H1 (cell line): ENCODE data around the gene LRG1. TPM values are rescaled to one million over a fixed set of nuclear protein-coding genes. Genes with fewer than 3 reads are reported as not detected.

Experiments used
- BACH1 ChIP-seq: IDR thresholded peaks from 2 replicates; pipeline ENCODE4 v1.6.1; 2012; ENCODE audit warnings: low read length, improper control_type of control experiment
- BCL11A ChIP-seq, 2 experiments: IDR thresholded peaks; one replicate each; pipeline ENCODE4 v1.6.1; 2011; ENCODE audit warnings: low read depth in 2 of 2, low read length in 2 of 2, mild to moderate bottlenecking in 2 of 2
- CEBPB ChIP-seq: IDR thresholded peaks from 2 replicates; pipeline ENCODE4 v1.6.1; 2012; ENCODE audit warnings: low read depth, low read length
- CHD1 ChIP-seq: IDR thresholded peaks from 2 replicates; pipeline ENCODE4 v1.6.1; 2012; ENCODE audit warnings: low read depth, low read length, improper control_type of control experiment
- GABPA ChIP-seq: IDR thresholded peaks from 2 replicates; pipeline ENCODE4 v1.6.1; 2011; ENCODE audit warnings: mild to moderate bottlenecking, low read length, moderate library complexity, borderline replicate concordance; ENCODE audit not compliant: insufficient read depth
- POLR2AphosphoS5 ChIP-seq: IDR thresholded peaks from 2 replicates; pipeline ENCODE4 v1.6.1; 2011; ENCODE audit warnings: low read depth, low read length
- RAD21 ChIP-seq, 2 experiments: IDR thresholded peaks in 1 of 2; conservative IDR thresholded peaks in 1 of 2; 2 replicates each; pipeline ENCODE4 v1.6.1; 2011; ENCODE audit warnings: low read depth in 2 of 2, low read length in 2 of 2, improper control_type of control experiment in 1 of 2, inconsistent platforms in 1 of 2, mild to moderate bottlenecking in 1 of 2, moderate library complexity in 1 of 2
- RBBP5 ChIP-seq: IDR thresholded peaks from 2 replicates; pipeline ENCODE4 v1.7.1; 2012; ENCODE audit warnings: low read depth, mild to moderate bottlenecking, inconsistent platforms, low read length, moderate library complexity, borderline replicate concordance
- RNF2 ChIP-seq: fragments of 200-900, 300-1000 bp; sonication (generic); IDR thresholded peaks from 2 replicates; pipeline ENCODE4 v1.7.1; 2016; ENCODE audit warnings: borderline replicate concordance, low read depth, mild to moderate bottlenecking, antibody characterized with exemption, low read length; ENCODE audit not compliant: poor library complexity, severe bottlenecking; ENCODE audit errors: missing control alignments
- SP2 ChIP-seq: IDR thresholded peaks from 2 replicates; pipeline ENCODE4 v1.6.1; 2012; ENCODE audit warnings: mild to moderate bottlenecking, low read length, inconsistent platforms
- SRF ChIP-seq: IDR thresholded peaks from 2 replicates; pipeline ENCODE4 v1.6.1; 2011; ENCODE audit warnings: mild to moderate bottlenecking, low read depth, low read length, moderate library complexity
- SUZ12 ChIP-seq: fragments of 200-600 bp; sonication (generic); IDR thresholded peaks from 2 replicates; pipeline ENCODE4 v1.6.1; 2012; ENCODE audit warnings: mild to moderate bottlenecking, inconsistent platforms, low read length, moderate library complexity, mixed read lengths
- TAF1 ChIP-seq: IDR thresholded peaks from 2 replicates; pipeline ENCODE4 v1.6.1; 2011; ENCODE audit warnings: mild to moderate bottlenecking, low read depth, low read length
- TBP ChIP-seq: IDR thresholded peaks from 2 replicates; pipeline ENCODE4 v1.6.1; 2011; ENCODE audit warnings: low read depth, low read length, improper control_type of control experiment
- USF2 ChIP-seq: IDR thresholded peaks from 2 replicates; pipeline ENCODE4 v1.6.1; 2011; ENCODE audit warnings: low read length, improper control_type of control experiment
- YY1 ChIP-seq: IDR thresholded peaks from 2 replicates; pipeline ENCODE4 v1.6.1; 2011; ENCODE audit warnings: low read depth, mild to moderate bottlenecking, low read length
- polyA plus RNA-seq, 7 experiments: library from polyadenylated mRNA; depleted of rRNA in 3 of 7; stranded (reverse) in 5 of 7; unstranded in 2 of 7; fragments of >200 nt in 5 of 7; fragments of 200-250 nt in 2 of 7; gene quantifications; 1 replicate in 5 of 7; 2 replicates in 1 of 7; 4 replicates in 1 of 7; pipeline versions ENCODE4 v1.2.1 to v1.2.3, GENCODE V29; 2011 to 2013; ENCODE audit warnings: missing spikeins in 2 of 7, mixed read lengths in 2 of 7
- total RNA-seq: library from RNA; stranded (reverse); fragmentation: NEBNext Ultra II Directional; extraction: Animal tissue kit (Norgen Biotek cat#: 25700); gene quantifications from 2 replicates; pipeline ENCODE4 v1.2.1, GENCODE V29; 2021
- TF ChIP-seq, protein P1 (sequence below), 3 experiments: IDR thresholded peaks; 1 replicate in 2 of 3; 2 replicates in 1 of 3; pipeline versions ENCODE4 v1.5.1 to v1.6.1; 2011; ENCODE audit warnings: low read length in 3 of 3, mild to moderate bottlenecking in 3 of 3, inconsistent platforms in 2 of 3, low read depth in 1 of 3, moderate library complexity in 1 of 3; ENCODE audit not compliant: insufficient read depth in 1 of 3; ENCODE audit errors: control extremely low read depth in 1 of 3
- TF ChIP-seq, protein P2 (sequence below): IDR thresholded peaks from 2 replicates; pipeline ENCODE4 v1.6.1; 2012; ENCODE audit warnings: inconsistent platforms
- TF ChIP-seq, protein P3 (sequence below): IDR thresholded peaks from 2 replicates; pipeline ENCODE4 v1.6.1; 2011; ENCODE audit warnings: low read depth, mild to moderate bottlenecking, low read length; ENCODE audit not compliant: insufficient read depth

The LRG1 gene
- total and polyA plus RNA-seq, 2 of the 8 experiments (the other 6 are each of a cell fraction or from before 2014, with no cell fraction given): 0.48 to 0.79 TPM

- TF ChIP-seq, protein P1, sequence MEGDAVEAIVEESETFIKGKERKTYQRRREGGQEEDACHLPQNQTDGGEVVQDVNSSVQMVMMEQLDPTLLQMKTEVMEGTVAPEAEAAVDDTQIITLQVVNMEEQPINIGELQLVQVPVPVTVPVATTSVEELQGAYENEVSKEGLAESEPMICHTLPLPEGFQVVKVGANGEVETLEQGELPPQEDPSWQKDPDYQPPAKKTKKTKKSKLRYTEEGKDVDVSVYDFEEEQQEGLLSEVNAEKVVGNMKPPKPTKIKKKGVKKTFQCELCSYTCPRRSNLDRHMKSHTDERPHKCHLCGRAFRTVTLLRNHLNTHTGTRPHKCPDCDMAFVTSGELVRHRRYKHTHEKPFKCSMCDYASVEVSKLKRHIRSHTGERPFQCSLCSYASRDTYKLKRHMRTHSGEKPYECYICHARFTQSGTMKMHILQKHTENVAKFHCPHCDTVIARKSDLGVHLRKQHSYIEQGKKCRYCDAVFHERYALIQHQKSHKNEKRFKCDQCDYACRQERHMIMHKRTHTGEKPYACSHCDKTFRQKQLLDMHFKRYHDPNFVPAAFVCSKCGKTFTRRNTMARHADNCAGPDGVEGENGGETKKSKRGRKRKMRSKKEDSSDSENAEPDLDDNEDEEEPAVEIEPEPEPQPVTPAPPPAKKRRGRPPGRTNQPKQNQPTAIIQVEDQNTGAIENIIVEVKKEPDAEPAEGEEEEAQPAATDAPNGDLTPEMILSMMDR (IDR thresholded peaks at IDR 0.05; ENCODE audit: control extremely low read depth in 1 of 3, insufficient read depth in 1 of 3, low read depth in 1 of 3, low read length in 3 of 3): no peak
- TF ChIP-seq SRF: no peak
- TF ChIP-seq CEBPB: no peak
- TF ChIP-seq, protein P2, sequence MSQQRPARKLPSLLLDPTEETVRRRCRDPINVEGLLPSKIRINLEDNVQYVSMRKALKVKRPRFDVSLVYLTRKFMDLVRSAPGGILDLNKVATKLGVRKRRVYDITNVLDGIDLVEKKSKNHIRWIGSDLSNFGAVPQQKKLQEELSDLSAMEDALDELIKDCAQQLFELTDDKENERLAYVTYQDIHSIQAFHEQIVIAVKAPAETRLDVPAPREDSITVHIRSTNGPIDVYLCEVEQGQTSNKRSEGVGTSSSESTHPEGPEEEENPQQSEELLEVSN: peak; percentile 59
- TF ChIP-seq BCL11A (IDR thresholded peaks at IDR 0.05; ENCODE audit: low read depth in 2 of 2, low read length in 2 of 2): no peak
- no peak for TF ChIP-seq BACH1
- 0 out of 2 replicates have a peak, but pooled peaks have one; percentile 39 for TF ChIP-seq YY1
- TF ChIP-seq RAD21 (IDR thresholded peaks at IDR 0.05 in 1 of 2, conservative IDR thresholded peaks at IDR 0.05 in 1 of 2; ENCODE audit: low read depth in 2 of 2, low read length in 2 of 2): no peak
- TF ChIP-seq SUZ12: no peak
- TF ChIP-seq TBP: no peak
- TF ChIP-seq CHD1: no peak
- no peak for TF ChIP-seq POLR2AphosphoS5
- no peak for TF ChIP-seq RNF2
- no peak for TF ChIP-seq TAF1
- TF ChIP-seq SP2: no peak
- TF ChIP-seq, protein P3, sequence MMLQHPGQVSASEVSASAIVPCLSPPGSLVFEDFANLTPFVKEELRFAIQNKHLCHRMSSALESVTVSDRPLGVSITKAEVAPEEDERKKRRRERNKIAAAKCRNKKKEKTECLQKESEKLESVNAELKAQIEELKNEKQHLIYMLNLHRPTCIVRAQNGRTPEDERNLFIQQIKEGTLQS: peak; percentile 50; the same call in 1 of the 2 replicates
- peak; percentile 77; the same call in 1 of the 2 replicates for TF ChIP-seq RBBP5
- TF ChIP-seq GABPA: no peak
- TF ChIP-seq USF2: no peak
Observed at GRCh38 chr19:4575267-4576015, 35.6 kb upstream of the LRG1 start (continued).
